SK-N-MC (cell line): Measurements from ENCODE around the gene SWSAP1.
A peak's percentile ranks its signal among the peaks of the same experiment; 100 is the strongest.
"Not testable (repeated sequence)": the region's sequence is repeated elsewhere in the genome, so short reads cannot be mapped to it uniquely, and the experiment has no call there.

Experiments
- DNase-seq: peaks from one replicate; pipeline ENCODE4 v3.0.0-alpha.2; 2011; ENCODE audit warnings: low read depth, low spot score
- H3K27ac ChIP-seq: fragments of 200-600 bp; sonication (generic); 2 replicates; pipeline ENCODE4 v1.5.1; 2016; ENCODE audit warnings: mixed run types
- H3K36me3 ChIP-seq: fragments of 200-600 bp; sonication (generic); 2 replicates; pipeline ENCODE4 v1.6.1; 2017; ENCODE audit warnings: antibody characterized with exemption, low read length, mixed read lengths; ENCODE audit not compliant: insufficient read depth
- H3K4me3 ChIP-seq: fragments of 200-600 bp; sonication (generic); 2 replicates; pipeline ENCODE4 v1.5.1; 2016
- H3K9ac ChIP-seq: fragments of 200-600 bp; sonication (generic); 2 replicates; pipeline ENCODE4 v1.8.0; 2017; ENCODE audit warnings: mixed run types, mixed read lengths; ENCODE audit not compliant: insufficient read length
- H3K9me3 ChIP-seq: fragments of 200-600 bp; sonication (generic); 2 replicates; pipeline ENCODE4 v1.6.1; 2017; ENCODE audit warnings: low read depth, mild to moderate bottlenecking, antibody characterized with exemption, low read length, moderate library complexity, mixed read lengths
- EZH2 ChIP-seq: fragments of 200-600 bp; sonication (generic); IDR thresholded peaks from one replicate; pipeline ENCODE4 v1.6.1; 2017; ENCODE audit warnings: antibody characterized with exemption
- FOXP2 ChIP-seq: optimal IDR thresholded peaks from 2 replicates; pipeline ENCODE3; 2011; ENCODE audit warnings: mild to moderate bottlenecking, moderate library complexity; ENCODE audit not compliant: insufficient read depth; ENCODE audit errors: extremely low read length, control extremely low read depth
- POLR2AphosphoS5 ChIP-seq: IDR thresholded peaks from 2 replicates; pipeline ENCODE4 v1.6.1; 2012; ENCODE audit warnings: mild to moderate bottlenecking, low read depth, low read length, borderline replicate concordance

Gene SWSAP1

GRCh38 chr19:11337080-11337479 lies 37.4 kb upstream of the SWSAP1 start:
- Histone ChIP-seq H3K4me3 (no peak overlapping the region), H3K9me3 (no peaks in the 10 kb centered on the region), H3K9ac (no peak overlapping the region), H3K36me3 (peaks cover 16% of the 10 kb centered on the region; the same call in 1 of the 2 replicates), H3K27ac (no peak overlapping the region)
- no peak for DNase-seq
- TF ChIP-seq EZH2 = no peak
- no peak for TF ChIP-seq FOXP2
- no peak for TF ChIP-seq POLR2AphosphoS5

GRCh38 chr19:11338121-11338520 lies 36.3 kb upstream of the SWSAP1 start:
- TF ChIP-seq EZH2 (no peak), FOXP2 (no peak), POLR2AphosphoS5 (no peak)
- no peak for DNase-seq
- H3K4me3 ChIP-seq = no peak overlapping the region
- peaks cover 16% of the 10 kb centered on the region; the same call in 1 of the 2 replicates for H3K36me3 ChIP-seq
- no peak overlapping the region for H3K9ac ChIP-seq
- H3K27ac ChIP-seq = no peak overlapping the region
- H3K9me3 ChIP-seq = no peaks in the 10 kb centered on the region

GRCh38 chr19:11338569-11339253 lies 35.8 kb upstream of the SWSAP1 start:
- H3K27ac ChIP-seq = no peak overlapping the region
- no peaks in the 10 kb centered on the region for H3K9me3 ChIP-seq
- TF ChIP-seq FOXP2 = no peak
- no peak for TF ChIP-seq POLR2AphosphoS5
- H3K4me3 ChIP-seq = peak overlapping the region; percentile 83
- peak overlapping the region; percentile 71 for H3K9ac ChIP-seq
- peaks cover 16% of the 10 kb centered on the region; the same call in 1 of the 2 replicates for H3K36me3 ChIP-seq
- no peak for DNase-seq

- H3K36me3 ChIP-seq = peaks cover 16% of the 10 kb centered on the region; the same call in 1 of the 2 replicates
- H3K4me3 ChIP-seq = peak within 1 kb of the TSS; percentile 83
- no peak for DNase-seq
- H3K9me3 ChIP-seq = no peaks in the 10 kb centered on the region
- no peak for TF ChIP-seq EZH2
- no peak for TF ChIP-seq FOXP2
- peak; percentile 68; the same call in 1 of the 2 replicates for TF ChIP-seq POLR2AphosphoS5
- H3K27ac ChIP-seq = no peak within 1 kb of the TSS
- H3K9ac ChIP-seq = peak within 1 kb of the TSS; percentile 71
These were observed 35.0 kb upstream of the SWSAP1 start, which contains the start of gene RAB3D for GRCh38 chr19:11339254-11340098. Gene RAB3D, minus strand, starts transcription at chr19:11339657. Its CDS starts 2,258 bp downstream, at chr19:11337399.

DNA sequence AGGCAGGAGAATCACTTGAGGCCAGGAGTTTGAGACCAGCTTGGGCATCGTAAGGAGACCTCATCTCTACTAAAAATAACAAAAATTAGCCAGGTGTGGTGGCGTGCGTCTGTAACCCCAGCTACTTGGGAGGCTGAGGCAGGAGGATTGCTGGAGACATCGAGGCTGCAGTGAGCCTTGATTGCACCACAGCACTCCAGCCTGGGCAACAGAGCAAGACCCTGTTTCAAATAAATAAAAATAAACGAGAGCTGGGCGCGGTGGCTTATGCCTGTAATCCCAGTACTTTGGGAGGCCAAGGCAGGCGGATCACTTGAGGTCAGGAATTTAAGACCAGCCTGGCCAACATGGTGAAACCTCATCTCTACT lies 34.4 kb upstream of the SWSAP1 start:
- Histone ChIP-seq H3K36me3 (peaks cover 14% of the 10 kb centered on the region; the same call in 1 of the 2 replicates), H3K4me3 (peak overlapping the region; percentile 83)
- not testable (repeated sequence) for DNase-seq, H3K9me3 ChIP-seq, H3K27ac ChIP-seq, H3K9ac ChIP-seq

DNA sequence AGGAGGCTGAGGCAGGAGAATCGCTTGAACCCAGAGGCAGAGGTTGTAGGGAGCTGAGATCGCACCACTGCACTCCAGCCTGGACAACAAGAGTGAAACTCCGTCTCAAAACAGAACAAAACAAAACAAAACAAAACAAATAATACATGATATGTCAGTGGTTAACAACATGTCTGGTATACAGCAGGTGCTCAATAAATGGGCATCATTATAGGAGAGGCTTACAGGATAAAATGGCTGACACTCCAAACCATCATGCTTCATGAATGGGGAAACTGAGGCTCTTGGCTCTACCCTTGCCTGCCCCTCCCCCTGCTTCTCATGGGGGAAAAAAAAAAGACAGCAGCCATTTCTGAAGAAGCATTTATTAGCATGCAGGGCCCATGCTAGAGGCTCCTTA lies 32.0 kb upstream of the SWSAP1 start:
- Histone ChIP-seq H3K36me3 (peaks cover 5% of the 10 kb centered on the region; the same call in 1 of the 2 replicates), H3K27ac (no peak overlapping the region), H3K4me3 (no peak overlapping the region), H3K9me3 (no peaks in the 10 kb centered on the region), H3K9ac (no peak overlapping the region)
- DNase-seq = no peak
- TF ChIP-seq FOXP2 (no peak), POLR2AphosphoS5 (no peak), EZH2 (no peak)

GRCh38 chr19:11345122-11345803 lies 29.2 kb upstream of the SWSAP1 start:
- Histone ChIP-seq H3K27ac (no peak overlapping the region), H3K4me3 (peak overlapping the region; percentile 97), H3K9ac (peak overlapping the region; percentile 82), H3K36me3 (peaks cover 5% of the 10 kb centered on the region; the same call in 1 of the 2 replicates), H3K9me3 (no peaks in the 10 kb centered on the region)
- no peak for TF ChIP-seq FOXP2
- TF ChIP-seq POLR2AphosphoS5 = no peak
- TF ChIP-seq EZH2 = no peak
- DNase-seq = no peak

DNA sequence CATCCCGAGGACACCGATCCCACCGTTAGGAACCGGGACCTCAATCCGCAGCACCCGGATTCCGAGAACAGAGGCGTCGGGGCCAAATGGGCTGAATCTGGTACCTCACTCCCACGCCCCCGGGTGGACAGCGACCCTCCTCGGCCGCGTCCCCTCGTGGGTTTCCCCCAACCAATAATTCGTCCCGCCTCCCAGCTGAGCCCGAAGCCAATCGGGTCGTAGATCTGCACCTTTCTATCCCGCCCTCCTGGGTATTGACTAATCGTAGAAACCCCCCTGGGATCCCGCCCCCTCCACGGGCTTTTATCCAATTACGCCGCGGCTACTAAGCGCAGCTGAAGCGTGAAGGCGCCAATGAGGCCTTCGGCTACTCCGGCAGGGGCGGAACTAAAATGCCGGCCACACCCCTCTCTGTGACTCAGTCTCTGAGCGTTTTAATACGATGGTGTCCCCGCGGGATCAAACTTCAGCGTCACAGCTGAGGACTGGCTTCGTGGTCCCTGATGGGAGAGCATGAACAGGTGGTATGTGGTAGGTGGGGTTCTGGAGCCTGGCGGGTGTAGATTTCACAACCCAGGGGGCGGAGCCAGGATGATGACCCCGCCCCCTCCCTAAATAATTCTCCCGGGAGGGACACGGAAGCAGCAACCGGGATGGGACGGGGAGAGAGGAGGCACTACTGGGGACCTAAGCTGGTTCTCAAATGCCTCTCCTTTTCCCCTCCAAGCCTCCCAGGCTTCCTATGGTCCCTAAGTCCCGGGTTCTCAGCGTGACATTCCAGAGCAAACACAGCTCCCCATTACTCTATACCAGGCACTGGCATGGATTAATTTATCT lies 28.1 kb upstream of the SWSAP1 start, which contains the start of the genes CCDC159 and TMEM205:
Gene CCDC159, plus strand, starts transcription at position 416 of the 837 bp plus-strand sequence. Its CDS starts 88 bp downstream, at position 504.
Gene TMEM205, minus strand, starts transcription at position 165 of the 837 bp plus-strand sequence. CDS start 649 bp downstream, outside the sequence.
- TF ChIP-seq FOXP2 (peak; percentile 29), POLR2AphosphoS5 (peak; percentile 53), EZH2 (no peak)
- H3K9ac ChIP-seq = peak within 1 kb of the TSS; percentile 82
- H3K36me3 ChIP-seq = peaks cover 4% of the 10 kb centered on the region; the same call in 1 of the 2 replicates
- peak within 1 kb of the TSS; percentile 97 for H3K4me3 ChIP-seq
- DNase-seq = peak; percentile 99
- H3K9me3 ChIP-seq = no peaks in the 10 kb centered on the region
- H3K27ac ChIP-seq = peak within 1 kb of the TSS; percentile 78; the same call in 1 of the 2 replicates
